ENCODE measurements around the gene SLAMF6. TPM values are rescaled to one million over a fixed set of nuclear protein-coding genes. Genes with fewer than 3 reads are reported as not detected.
"Not testable (repeated sequence)": the region's sequence is repeated elsewhere in the genome, so short reads cannot be mapped to it uniquely, and the experiment has no call there.

The SLAMF6 gene
- total and polyA plus RNA-seq, 2 donors, result 0.53 to 1.1 TPM

DNA sequence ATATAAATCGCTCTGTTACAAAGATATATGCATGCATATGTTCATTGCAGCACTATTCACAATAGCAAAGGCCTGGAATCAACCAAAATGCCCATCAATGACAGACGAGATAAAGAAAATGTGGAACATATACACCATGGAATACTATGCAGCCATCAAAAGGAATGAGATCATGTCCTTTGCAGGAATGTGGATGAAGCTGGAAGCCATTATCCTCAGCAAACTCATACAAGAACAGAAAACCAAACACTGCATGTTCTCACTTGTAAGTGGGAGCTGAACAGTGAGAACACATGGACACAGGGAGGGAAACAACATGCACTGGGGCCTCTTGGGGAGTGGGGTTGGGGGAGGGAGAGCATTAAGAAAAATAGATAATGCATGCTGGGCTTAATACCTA is 5.5 kb downstream of the SLAMF6 start:
- not testable (repeated sequence) for H3K4me1 ChIP-seq (ENCODE audit: insufficient read depth); H3K4me3 ChIP-seq (ENCODE audit: low read depth, low read length); H3K36me3 ChIP-seq (ENCODE audit: insufficient read depth); H3K27ac ChIP-seq (ENCODE audit: low read depth); DNase-seq (ENCODE audit: extremely low spot score)
- WGBS, result 69% methylated on average over 2 of the region's 2 CpGs

- 48% methylated on average over 1 of the region's 1 CpG for WGBS
- not testable (repeated sequence) for H3K4me1 ChIP-seq (ENCODE audit: insufficient read depth); H3K4me3 ChIP-seq (ENCODE audit: low read depth, low read length); H3K36me3 ChIP-seq (ENCODE audit: insufficient read depth); DNase-seq (ENCODE audit: extremely low spot score); H3K27ac ChIP-seq (ENCODE audit: low read depth)
Observed at GRCh38 chr1:160515908-160516307, 7.1 kb downstream of the SLAMF6 start.

- Histone ChIP-seq H3K27ac (ENCODE audit: low read depth) (no peak overlapping the region), H3K4me3 (ENCODE audit: low read depth, low read length) (no peak overlapping the region), H3K36me3 (ENCODE audit: insufficient read depth) (no peaks in the 10 kb centered on the region), H3K4me1 (ENCODE audit: insufficient read depth) (no peaks in the 10 kb centered on the region)
- no peak for DNase-seq (ENCODE audit: extremely low spot score)
- WGBS, result 77% methylated on average over 2 of the region's 2 CpGs
Observed at GRCh38 chr1:160504651-160505050, 18.4 kb downstream of the SLAMF6 start.

- Histone ChIP-seq H3K36me3 (ENCODE audit: insufficient read depth) (no peaks in the 10 kb centered on the region), H3K4me1 (ENCODE audit: insufficient read depth) (no peaks in the 10 kb centered on the region), H3K4me3 (ENCODE audit: low read depth, low read length) (no peak overlapping the region), H3K27ac (ENCODE audit: low read depth) (no peak overlapping the region)
- WGBS, result 92% methylated on average over 6 of the region's 6 CpGs
- no peak for DNase-seq (ENCODE audit: extremely low spot score)
Observed at GRCh38 chr1:160503087-160503486, 20.0 kb downstream of the SLAMF6 start.

DNA sequence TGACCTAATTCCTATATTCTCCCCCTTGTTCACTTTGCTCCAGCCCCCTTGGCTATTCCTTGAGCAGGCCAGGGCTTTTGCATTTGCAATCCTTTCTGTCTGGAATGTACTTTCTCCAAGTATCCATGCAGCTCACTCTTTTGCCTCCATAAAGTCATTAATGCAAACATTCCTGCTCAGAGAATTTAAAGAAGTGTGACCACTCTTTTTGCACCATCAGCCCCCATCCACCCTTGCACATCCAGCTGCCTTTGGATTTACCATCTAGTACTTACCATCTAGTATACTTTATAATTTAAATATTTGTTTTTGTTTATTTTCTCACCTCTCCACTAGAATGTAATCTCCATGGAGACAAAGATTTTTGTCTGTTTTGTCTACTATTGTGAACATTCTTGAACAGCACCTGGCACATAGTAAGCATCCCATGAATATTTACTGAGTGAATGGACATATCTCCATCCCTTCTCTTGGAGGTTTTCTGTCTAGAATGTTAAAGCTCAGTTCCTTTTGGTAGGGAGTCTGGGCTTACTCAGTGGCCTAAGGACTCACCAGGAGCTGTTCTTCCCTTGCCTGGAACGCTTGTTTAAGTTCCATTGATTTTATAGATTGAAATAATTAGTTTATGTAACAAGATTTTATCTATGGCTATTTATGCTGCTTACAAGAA is 22.6 kb downstream of the SLAMF6 start:
- 36% methylated on average over 1 of the region's 1 CpG for WGBS
- no peaks in the 10 kb centered on the region for H3K36me3 ChIP-seq (ENCODE audit: insufficient read depth)

GRCh38 chr1:160499631-160500030 is 23.4 kb downstream of the SLAMF6 start:
- Histone ChIP-seq H3K27ac (ENCODE audit: low read depth) (no peak overlapping the region), H3K4me3 (ENCODE audit: low read depth, low read length) (no peak overlapping the region), H3K36me3 (ENCODE audit: insufficient read depth) (no peaks in the 10 kb centered on the region), H3K4me1 (ENCODE audit: insufficient read depth) (no peaks in the 10 kb centered on the region)
- no peak for DNase-seq (ENCODE audit: extremely low spot score)
- 82% methylated on average over 1 of the region's 1 CpG for WGBS

More for the DNA sequence above, 22.6 kb downstream of the SLAMF6 start:
- Histone ChIP-seq H3K27ac (ENCODE audit: low read depth) (no peak overlapping the region), H3K4me3 (ENCODE audit: low read depth, low read length) (no peak overlapping the region), H3K4me1 (ENCODE audit: insufficient read depth) (no peaks in the 10 kb centered on the region)
- no peak for DNase-seq (ENCODE audit: extremely low spot score)

GRCh38 chr1:160498301-160499065 is 24.6 kb downstream of the SLAMF6 start:
- not testable (repeated sequence) for H3K27ac ChIP-seq (ENCODE audit: low read depth); H3K4me3 ChIP-seq (ENCODE audit: low read depth, low read length); H3K4me1 ChIP-seq (ENCODE audit: insufficient read depth); DNase-seq (ENCODE audit: extremely low spot score); H3K36me3 ChIP-seq (ENCODE audit: insufficient read depth)
- 66% methylated on average over 3 of the region's 3 CpGs for WGBS

- H3K4me1 ChIP-seq (ENCODE audit: insufficient read depth), result no peaks in the 10 kb centered on the region
- no peak for DNase-seq (ENCODE audit: extremely low spot score)
- no peak overlapping the region for H3K4me3 ChIP-seq (ENCODE audit: low read depth, low read length)
- WGBS, result 81% methylated on average over 4 of the region's 4 CpGs
- no peaks in the 10 kb centered on the region for H3K36me3 ChIP-seq (ENCODE audit: insufficient read depth)
- H3K27ac ChIP-seq (ENCODE audit: low read depth), result no peak overlapping the region
Observed at GRCh38 chr1:160496334-160496733, 26.7 kb downstream of the SLAMF6 start.

- 76% methylated on average over 3 of the region's 3 CpGs for WGBS
- H3K4me1 ChIP-seq (ENCODE audit: insufficient read depth), result no peaks in the 10 kb centered on the region
- DNase-seq (ENCODE audit: extremely low spot score), result no peak
- no peak overlapping the region for H3K27ac ChIP-seq (ENCODE audit: low read depth)
- no peak overlapping the region for H3K4me3 ChIP-seq (ENCODE audit: low read depth, low read length)
- H3K36me3 ChIP-seq (ENCODE audit: insufficient read depth), result no peaks in the 10 kb centered on the region
Observed at GRCh38 chr1:160494620-160495019, 28.4 kb downstream of the SLAMF6 start.

- WGBS, result 74% methylated on average over 2 of the region's 2 CpGs
- no peaks in the 10 kb centered on the region for H3K4me1 ChIP-seq (ENCODE audit: insufficient read depth)
- no peak for DNase-seq (ENCODE audit: extremely low spot score)
- no peak overlapping the region for H3K4me3 ChIP-seq (ENCODE audit: low read depth, low read length)
- no peaks in the 10 kb centered on the region for H3K36me3 ChIP-seq (ENCODE audit: insufficient read depth)
- H3K27ac ChIP-seq (ENCODE audit: low read depth), result no peak overlapping the region
Observed at GRCh38 chr1:160492617-160493016, 30.4 kb downstream of the SLAMF6 start.

- 91% methylated on average over 3 of the region's 3 CpGs for WGBS
- Histone ChIP-seq H3K36me3 (ENCODE audit: insufficient read depth) (no peaks in the 10 kb centered on the region), H3K4me3 (ENCODE audit: low read depth, low read length) (no peak overlapping the region), H3K27ac (ENCODE audit: low read depth) (no peak overlapping the region), H3K4me1 (ENCODE audit: insufficient read depth) (no peaks in the 10 kb centered on the region)
- DNase-seq (ENCODE audit: extremely low spot score), result no peak
Observed at GRCh38 chr1:160491981-160492380, 31.1 kb downstream of the SLAMF6 start.

DNA sequence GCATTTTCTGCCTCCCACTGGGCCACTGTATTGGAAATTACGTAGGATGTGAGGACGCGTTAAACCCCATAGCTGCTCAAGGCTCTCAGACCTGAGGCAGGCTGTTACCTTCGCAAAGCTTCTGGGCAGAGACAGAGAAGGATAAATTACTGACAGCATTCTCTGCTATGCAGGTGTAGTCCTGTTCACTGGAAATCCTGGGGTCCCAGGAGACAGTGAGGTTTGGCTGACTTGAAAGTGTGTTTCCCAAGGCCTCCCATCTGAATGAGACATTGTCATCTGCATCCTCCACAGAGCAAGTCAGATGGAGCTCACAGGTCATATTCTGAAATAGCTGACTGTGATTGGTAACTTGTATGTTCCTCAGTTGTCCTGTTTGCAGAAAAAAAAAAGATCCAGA is 32.0 kb downstream of the SLAMF6 start:
- Histone ChIP-seq H3K4me3 (ENCODE audit: low read depth, low read length) (no peak overlapping the region), H3K36me3 (ENCODE audit: insufficient read depth) (no peaks in the 10 kb centered on the region), H3K27ac (ENCODE audit: low read depth) (no peak overlapping the region), H3K4me1 (ENCODE audit: insufficient read depth) (no peaks in the 10 kb centered on the region)
- no peak for DNase-seq (ENCODE audit: extremely low spot score)
- 71% methylated on average over 4 of the region's 4 CpGs for whole genome bisulfite sequencing

DNA sequence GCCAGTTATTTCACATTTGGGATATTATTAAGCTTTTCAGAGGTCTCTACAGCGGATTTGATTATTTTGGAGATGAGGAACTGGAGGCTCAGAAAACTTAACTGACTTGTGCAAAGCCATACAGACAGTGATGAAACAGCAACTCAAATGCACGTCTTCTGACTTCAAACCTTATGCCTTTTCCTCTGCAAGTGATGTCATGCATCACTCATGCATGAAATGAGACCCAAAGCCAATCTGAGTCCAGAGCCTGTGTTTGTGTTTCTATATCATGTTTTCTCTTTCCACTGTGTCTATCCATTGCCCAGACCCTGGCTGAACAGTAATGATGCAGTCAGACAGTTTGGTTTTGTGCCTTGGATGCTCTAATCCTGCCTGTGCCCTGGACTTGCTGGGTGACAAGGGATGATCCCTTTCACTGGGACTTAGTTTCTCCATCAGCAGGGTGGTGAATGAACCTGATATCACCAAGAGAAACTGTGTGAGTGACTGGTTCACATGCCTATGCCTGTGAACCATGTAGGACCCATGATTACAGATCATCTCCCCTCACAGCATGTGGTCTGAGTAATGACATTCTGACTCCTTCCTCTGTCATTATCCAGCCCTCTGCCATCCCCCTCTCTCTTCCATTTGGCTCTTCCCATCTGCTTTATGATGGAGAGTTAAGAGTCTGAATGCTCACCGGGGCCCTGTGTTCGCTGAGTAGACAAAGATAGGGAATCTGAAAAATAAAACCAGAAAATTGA is 33.4 kb downstream of the SLAMF6 start:
- Histone ChIP-seq H3K36me3 (ENCODE audit: insufficient read depth) (no peaks in the 10 kb centered on the region), H3K4me1 (ENCODE audit: insufficient read depth) (no peaks in the 10 kb centered on the region), H3K4me3 (ENCODE audit: low read depth, low read length) (no peak overlapping the region), H3K27ac (ENCODE audit: low read depth) (no peak overlapping the region)
- WGBS, result 80% methylated on average over 4 of the region's 4 CpGs
- no peak for DNase-seq (ENCODE audit: extremely low spot score)

Data from urinary bladder (tissue), 4 donors.